ENCODE results near the gene GSTT2B.
A peak's percentile ranks its signal among the peaks of the same experiment; 100 is the strongest.
"Not testable (repeated sequence)": the region's sequence is repeated elsewhere in the genome, so short reads cannot be mapped to it uniquely, and the experiment has no call there.

Gene GSTT2B

DNA sequence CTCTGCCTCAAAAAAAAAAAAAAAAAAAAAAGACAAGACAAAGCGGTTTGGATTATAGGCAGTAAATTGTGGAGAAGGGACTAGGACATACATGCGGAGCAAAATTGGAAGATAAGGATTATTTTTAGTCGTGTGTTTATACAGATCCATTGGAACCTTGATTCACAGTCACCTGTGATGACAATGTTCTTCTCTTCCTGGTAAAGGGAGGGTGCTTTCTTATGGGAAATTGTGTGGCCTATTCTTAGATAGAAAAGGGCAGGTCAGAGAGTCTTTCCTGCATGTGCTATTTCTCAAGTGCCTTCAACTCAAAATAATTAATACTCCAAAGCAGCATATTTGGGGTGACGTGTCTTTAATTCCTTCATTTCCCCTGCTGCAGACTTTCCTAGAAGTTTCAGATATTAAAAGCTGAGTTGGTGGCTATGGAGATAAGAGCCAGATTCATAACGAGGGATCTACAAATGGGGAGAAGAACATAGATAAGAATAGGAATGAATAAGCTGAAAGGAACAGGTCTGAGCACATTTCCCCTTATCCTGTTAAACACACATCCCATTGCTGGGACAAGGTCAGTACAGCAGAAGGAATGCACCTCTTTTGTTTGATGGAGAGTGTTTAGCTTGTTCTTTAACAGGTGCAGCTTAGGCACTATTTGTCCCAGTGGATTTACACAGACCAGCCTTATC lies 22.5 kb downstream of the GSTT2B start:
- DNase-seq: no peak

DNA sequence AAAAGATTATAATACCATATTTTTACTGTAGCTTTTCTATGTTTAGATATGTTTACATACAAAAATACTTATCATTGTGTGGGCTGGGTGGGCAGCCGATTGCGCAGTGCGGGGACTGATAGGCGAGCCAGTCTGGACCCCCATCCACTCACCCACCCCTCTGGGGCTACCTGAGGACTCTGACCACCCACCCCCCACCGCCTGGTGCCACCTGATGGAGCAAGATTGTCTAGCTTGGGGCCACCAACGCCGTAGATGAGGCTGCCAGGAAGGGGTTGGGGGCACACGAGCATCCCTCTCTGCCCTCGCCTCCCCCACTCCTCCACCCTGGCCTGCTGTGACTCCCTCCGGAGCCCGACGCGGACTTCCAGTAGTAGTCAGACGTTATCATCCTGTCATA lies 34.4 kb downstream of the GSTT2B start:
- DNase-seq: no peak

DNA sequence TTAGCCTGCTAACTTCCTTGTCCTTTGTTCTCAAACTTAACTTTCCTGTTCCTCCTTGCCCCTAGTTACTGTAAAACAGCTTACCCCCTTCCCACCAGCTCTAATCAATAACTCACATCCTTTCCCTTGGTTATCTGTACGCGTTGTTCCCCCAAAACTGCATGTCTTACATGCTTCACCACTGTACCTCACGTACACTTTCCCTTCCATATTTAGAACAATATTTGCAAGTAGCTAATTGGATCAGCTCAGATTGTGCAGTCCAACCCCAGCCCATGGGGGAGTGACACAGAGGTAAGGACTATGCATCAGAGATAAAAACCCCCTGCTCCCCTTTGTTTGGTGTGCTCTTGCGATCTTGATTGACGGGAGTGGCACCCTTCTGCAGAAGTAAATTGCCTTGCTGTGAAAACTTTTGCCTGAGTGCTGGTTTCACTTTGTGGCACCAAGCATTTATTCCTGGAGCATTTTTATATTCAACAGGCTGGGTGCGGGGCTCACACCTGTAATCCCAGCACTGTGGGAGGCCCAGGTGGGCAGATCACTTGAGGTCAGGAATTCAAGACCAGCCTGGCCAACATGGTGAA lies 35.9 kb downstream of the GSTT2B start:
- no peak for DNase-seq

DNA sequence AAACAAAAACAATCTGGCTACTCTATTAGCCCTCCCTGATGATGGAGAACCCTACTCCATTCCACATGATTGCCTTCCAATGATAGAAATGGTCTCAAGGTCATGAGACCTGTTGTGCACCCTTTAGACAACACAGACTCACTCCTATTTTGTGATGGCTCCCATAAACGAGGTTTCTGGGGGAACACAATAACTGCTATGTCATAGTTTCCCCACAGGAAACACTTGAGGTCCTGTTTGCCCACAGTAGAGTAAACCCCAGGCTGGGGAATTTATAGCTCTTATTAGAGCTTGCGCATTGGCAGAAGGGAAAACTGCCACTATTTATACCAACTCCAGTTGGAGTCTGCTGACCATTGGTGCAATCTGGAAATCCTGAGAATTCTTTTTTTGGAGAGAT lies 38.1 kb downstream of the GSTT2B start:
- no peak for DNase-seq

DNA sequence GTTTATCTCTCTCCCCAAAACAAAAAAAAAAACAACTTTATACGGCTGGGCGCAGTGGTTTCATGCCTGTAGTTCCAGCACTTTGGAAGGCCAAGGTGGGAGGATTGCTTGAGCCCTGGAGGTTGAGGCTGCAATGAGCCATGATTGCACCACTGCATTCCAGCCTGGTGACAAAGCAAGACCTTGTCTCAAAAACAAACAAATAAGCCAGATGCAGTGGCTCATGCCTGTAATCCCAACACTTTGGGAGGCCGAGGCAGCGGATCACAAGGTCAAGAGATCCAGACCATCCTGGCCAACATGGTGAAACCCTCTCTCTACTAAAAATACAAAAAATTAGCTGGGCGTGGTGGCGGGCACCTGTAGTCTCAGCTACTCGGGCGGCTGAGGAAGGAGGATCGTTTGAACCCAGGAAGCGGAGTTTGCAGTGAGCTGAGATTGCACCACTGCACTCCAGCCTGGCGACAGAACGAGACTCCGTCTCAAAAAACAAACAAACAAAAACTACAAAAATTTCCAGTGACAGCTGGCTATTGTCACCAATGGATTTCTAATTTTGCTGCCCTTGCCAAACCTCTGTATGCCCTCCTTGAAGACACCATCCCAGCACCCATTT lies 39.3 kb downstream of the GSTT2B start:
- not testable (repeated sequence) for DNase-seq

DNA sequence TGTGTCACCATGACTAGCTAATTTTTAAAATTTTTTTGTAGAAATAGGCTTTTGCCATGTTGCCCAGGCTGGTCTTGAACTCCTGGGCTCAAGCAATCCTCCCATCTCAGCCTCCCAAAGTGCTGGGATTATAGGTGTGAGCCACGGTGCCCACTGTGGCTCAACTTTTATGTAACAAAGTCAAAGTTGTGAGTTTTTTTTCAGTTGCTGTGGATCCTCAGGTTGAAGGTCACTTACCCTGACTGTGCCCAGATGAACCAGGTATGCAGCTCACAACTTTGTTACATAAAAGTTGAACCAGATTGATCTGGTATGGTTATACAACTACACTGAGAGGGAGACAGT lies 40.8 kb downstream of the GSTT2B start:
- not testable (repeated sequence) for DNase-seq

DNA sequence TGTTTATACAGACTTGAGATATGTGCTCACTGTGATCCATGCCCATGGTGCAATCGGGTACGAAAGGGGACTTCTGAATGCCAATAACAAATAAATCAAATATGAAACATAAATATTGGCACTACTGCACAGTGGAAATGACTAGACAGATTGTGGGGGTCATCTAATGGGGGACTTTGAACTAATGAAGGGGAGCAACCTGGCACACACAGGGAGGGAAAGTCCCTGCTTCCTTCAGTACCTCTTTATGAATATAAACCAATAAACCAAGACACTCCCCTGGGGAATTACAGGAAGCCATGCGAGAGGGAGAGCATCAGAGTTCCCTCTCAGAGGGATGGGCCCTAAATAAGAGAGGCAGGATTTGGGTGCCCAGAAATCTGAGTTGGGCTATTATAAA lies 45.7 kb downstream of the GSTT2B start:
- DNase-seq: no peak

DNA sequence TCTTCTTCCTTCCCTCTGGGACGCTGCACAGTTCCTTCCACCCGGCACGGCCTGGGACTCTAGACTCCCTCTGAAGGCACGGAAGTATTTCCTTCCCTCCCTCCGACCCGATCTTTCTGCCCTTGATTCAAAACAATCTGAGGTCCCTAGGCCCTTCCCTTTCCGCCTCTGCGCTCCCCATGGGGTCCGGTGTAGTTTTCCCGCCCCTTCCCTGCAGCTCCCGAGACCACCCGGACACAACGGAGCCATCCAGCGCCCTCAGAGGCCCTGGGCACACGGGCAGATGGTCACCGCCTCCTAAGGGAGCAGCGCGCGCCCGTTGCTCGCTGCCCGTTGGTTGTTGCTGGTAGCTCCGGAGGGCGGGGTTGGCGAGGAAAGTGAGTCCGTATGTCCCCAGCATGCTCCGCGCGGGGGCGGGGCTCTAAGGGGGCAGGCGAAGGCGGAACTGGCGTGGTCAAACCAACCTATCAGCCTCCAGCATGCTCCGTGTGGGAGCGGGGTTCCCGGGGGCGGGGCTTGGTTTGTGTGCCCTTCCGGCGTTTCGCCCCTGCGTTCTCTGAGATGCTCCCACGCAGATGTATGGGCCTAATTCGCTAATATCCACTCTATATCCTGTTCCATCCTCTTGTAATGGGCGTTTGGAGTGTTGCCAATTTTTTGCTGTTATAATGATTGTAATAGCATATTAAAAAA lies 47.2 kb downstream of the GSTT2B start:
- DNase-seq: peak; percentile 65

DNA sequence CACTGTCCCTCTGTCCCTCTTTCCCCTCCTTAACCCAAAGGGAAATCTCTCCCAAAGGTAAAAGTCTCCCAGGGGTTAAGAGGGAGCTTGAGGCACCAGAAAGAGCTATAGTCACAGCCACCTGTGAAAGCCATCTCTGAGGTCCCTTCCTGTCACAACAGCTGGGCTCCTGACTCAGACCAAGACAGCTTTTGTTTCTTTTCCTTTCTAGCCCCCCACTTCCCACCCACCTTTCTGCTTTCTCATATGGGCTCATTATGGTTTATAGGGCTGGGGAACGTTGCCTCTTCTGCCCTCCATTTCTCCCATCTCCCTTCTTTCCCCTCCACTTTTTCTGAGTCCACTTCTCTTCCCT lies 47.7 kb downstream of the GSTT2B start:
- no peak for DNase-seq

DNA sequence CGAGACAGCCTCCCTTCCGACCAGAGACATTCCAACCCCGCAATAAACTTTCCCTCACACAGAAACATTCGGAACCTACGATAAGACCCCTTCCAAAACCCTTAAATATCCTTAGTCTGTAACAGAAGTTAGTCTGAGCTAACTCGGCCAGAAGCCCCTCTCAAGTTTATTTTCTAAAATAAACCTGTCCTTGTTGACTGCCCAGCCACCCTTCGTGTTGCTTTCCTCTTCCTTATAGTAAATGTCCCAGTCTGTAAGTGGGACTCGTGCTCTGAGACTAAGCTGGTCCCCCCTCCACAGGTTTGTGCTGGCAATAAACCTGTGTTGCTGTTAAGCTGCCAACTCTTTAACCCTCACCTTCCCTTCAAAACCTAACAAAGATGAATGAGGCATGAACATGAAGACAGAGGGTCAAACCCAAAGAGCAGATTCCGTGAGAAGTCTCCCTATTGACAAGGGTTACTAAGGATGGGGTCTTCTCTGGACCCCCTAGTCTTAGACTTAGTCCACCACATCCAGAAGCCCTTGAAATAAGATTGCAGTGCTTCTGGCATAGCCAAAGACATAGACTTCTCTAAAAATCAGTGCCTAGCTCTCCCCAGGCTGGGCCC lies 48.6 kb downstream of the GSTT2B start:
- no peak for DNase-seq

DNA sequence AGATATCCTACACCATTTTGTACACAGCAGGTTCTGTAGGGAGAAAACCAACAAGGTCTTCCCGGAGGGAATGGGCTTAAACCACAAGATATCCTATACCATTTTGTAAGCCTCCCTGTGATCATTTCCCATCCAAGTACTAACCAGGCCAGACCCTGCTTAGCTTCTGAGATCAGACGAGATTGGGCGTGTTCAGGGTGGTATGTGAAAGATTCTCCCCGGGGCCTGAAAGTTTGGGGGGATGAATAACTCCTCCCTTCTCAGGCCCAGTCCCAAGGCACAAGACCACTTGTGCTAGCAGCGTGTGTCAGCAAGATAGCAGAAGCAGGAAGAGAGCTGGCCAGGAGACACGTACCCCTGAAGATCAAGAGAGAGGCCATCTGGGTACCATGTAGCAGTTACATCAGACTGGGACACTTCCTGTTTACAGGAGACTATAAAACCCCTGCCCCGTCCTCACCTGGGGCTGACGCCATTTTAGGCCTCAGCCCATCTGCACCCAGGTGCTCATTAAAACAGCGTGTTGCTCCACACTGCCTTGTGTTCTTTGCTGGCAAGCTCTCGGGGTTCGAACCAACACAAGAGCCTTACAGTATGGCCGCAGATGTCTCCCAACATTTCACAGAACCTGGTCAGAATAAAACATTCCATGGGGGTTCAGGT lies 49.5 kb downstream of the GSTT2B start:
- DNase-seq: no peak

DNA sequence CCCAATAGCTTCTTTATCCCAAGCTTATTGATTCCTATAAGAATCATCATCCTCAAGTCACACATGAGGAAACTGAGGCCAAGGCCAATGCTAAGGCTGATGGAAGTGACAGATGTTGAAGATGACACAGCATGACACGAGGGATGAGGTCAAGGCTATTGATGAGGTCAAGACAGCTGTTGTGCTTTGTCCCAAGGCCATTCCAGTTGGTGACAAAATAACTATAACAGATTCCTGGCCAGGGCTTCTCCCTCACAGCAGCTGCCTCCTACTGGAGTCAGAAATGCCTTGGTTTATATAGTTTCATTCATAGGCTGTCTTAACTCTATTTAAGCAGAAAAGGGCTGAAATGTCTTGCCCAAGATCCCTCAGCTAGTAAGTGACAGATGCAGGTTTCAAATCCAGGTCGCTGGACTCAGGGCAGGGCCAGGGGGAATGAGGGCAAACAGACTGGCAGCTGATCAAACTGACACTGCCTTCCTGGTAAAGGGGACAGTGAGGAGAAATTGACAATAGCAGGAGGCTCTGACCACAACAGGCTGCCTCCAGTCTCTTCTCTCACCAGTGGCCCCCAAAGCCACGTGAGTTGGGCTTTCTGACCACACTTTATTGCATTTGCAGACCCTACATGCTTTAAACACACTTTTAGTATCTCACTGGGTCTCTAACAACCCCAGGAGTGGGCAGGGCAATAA lies 50.4 kb downstream of the GSTT2B start:
- no peak for DNase-seq

DNA sequence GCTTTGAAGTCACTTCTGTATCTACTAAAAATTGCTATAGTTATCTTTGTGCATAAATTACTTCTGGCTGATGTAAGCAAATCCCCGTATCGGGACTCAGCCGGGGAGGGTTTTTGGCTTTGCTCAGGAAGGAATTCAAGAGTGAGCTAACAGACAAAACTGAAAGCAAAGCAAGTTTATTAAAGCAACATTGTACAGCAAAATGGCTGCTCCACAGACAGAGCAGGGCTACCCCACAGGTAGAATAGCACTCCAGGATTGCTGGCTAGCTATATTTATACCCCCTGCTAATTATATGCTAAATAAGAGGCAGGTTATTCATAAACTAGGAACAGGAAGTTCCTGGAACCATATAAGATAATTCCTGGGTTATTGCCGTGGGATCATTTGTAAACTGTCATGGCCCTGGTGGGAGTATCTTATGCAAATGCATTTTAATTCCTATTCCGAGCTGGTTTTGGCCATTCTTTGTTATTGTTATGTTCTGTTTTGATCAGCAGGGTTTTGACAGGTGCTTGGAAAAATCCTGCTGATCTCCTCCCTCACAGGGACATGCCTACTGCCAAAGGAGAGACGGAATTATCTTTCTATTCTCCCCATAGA lies 51.6 kb downstream of the GSTT2B start:
- DNase-seq: no peak

DNA sequence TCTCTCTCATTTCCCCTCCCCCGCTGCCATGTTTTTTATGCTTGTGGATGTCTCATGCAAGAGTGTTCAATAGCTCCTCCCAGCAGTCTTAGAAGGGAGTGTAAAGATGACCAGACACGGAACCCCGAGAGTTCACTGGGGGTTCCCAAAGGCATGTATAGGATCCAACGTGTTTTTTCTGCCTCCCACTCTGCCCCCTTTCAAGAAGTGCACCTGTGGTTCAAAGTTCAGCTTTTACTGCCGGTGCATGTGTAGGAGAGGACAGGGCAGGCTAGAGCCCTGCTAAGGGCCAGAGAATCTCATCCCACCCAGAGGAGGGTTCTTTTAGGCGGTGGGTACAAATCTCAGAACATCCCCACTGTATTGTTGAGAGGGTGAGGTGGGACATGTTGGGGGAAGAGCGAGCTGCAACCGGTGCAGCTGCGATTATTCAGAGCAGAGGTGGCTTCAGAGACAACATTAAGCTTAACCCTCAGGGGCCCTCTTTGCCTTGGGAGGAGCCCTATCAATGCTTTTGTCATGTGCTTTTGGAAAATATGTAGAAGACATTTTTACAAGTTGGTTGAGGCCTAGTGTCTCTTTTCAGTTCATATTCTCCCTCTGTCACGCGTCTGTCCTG lies 52.3 kb downstream of the GSTT2B start:
- no peak for DNase-seq

DNA sequence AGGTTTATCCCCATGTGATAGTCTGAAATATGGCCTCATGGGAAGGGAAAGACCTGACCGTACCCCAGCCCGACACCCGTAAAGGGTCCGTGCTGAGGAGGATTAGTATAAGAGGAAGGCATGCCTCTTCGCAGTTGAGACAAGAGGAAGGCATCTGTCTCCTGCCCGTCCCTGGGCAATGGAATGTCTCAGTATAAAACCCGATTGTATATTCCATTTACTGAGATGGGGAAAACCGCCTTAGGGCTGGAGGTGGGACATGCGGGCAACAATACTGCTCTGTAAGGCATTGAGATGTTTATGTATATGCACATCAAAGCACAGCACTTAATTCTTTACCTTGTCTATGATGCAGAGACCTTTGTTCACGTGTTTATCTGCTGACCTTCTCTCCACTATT lies 53.6 kb downstream of the GSTT2B start:
- not testable (repeated sequence) for DNase-seq

Measured in NCI-H187 treated with DMSO at 0.1 percent for 48 hours (cell line).